Activated gamma-delta T cell treated with Interleukin-2 at 50 U/mL for 16 hours (primary cell): ENCODE data around the gene XXYLT1.

Source experiments
- DNase-seq: peaks from one replicate; pipeline ENCODE4 v3.0.0-alpha.2; 2020

XXYLT1 gene

DNA sequence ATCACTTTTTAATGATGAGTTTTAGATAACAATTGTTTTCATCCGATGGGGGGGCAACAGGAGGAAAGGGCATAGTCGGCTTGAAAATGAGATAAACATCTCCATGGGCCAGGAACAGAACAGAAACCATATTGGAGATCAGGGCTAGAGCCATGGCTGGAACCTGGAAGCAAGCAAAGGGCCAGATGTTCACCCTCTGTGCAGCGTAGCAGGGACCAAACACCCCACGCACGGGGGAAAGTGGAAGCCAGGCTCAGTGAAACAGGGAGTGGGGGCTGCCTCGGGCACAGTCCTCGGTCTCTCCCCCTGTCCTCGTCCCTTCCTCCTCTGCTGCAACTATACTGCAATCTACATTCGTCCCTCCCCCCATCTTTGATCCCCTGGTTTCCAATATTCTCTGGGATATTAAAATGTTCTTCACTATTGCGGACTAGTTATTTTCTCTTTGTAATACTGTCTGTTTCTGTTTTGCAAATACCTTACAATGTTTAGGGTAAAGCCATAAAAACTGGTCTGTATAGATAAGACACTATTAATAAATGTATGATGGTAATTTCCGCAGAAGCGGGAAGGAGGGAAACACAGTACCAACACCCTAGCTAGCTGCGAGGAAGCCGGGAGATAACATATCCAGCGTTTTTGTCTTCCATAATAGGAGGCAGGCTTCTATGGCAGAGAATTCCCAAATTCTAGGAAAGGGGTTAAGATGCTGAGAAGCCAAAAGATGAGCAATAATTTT lies 121.5 kb downstream of the XXYLT1 start:
- DNase-seq: no peak

DNA sequence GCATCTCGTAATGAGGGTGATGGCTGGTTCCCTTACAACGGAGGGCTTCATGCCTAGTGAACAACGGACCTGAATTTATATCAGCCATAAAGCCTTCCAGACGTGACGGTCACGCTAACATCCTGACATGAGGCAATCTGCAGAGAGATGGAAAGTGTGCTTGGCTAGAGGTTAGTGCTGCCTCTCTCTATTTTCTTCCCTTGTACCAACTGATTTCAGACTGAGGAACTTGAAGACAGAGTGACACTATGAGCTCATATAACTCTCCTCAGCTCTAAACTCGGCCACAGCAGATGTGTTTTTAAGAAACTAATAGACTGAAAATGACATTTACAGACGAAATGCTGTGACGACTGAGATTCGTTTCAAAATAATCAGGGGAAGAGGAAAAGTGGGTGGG lies 122.4 kb downstream of the XXYLT1 start:
- no peak for DNase-seq

GRCh38 chr3:195147649-195148080 lies 123.3 kb downstream of the XXYLT1 start:
- no peak for DNase-seq

- DNase-seq: no peak
Measured at GRCh38 chr3:195146131-195146530, 124.8 kb downstream of the XXYLT1 start.

DNA sequence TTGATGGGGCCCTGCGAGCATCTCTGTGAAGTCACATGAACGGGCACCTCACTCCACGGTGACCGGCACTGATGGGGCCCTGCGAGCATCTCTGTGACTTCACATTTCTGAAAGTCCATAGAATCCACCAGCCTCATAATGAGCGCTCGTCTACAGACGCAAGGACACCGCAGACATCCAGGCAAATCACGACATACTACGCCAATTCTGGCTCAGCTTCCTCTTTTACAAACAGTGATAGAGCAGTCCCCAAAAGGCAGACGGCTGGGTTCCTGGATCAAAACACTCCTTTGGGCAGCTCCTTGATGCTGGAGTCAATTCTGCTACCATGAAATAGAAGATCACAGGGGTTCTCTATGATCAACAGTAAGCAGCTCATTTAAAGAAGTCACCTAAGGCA lies 125.4 kb downstream of the XXYLT1 start:
- no peak for DNase-seq

DNA sequence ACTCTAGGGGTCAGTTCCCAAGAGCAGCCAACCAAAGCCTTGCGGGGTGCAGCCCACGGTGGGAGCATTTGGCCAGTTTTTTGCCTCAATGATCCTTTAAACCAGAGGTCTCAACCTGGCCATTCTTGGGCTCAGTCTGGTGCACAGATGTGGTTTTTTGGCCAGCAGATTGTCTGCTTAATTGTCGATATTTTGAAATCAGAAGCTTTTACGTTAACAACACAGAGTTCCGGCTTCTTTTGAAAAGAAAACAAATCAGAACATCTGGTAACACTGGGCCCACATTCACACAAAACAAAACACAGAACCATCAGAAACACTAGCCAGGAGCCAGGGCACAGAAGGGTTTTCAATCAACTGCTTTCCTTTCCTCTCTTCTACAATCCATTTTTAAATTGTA lies 127.7 kb downstream of the XXYLT1 start:
- DNase-seq: no peak

- DNase-seq: no peak
Measured at GRCh38 chr3:195142519-195142918, 128.4 kb downstream of the XXYLT1 start.

GRCh38 chr3:195140816-195141793 lies 129.9 kb downstream of the XXYLT1 start:
- DNase-seq: no peak

DNA sequence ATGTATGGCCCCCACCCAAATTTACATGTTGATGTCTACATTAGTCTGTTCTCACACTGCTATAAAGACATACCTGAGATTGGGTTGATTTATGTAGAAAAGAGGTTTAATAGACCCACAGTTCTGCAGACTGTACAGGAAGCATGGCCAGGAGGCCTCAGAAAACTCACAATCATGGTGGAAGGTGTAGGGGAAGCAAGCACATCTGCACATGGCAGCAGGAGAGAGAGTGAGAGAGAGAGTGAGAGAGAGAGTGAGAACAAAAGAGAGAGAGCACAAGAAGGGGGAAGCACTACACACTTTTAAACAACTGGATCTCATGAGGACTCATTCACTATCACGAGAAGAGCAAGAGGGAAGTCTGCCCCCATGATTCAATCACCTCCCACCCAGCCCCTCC lies 130.5 kb downstream of the XXYLT1 start:
- DNase-seq: no peak

GRCh38 chr3:195139876-195140240 lies 131.1 kb downstream of the XXYLT1 start:
- no peak for DNase-seq

- no peak for DNase-seq
Measured at GRCh38 chr3:195139091-195139875, 131.7 kb downstream of the XXYLT1 start.

GRCh38 chr3:195137638-195138588 lies 133.0 kb downstream of the XXYLT1 start:
- no peak for DNase-seq

DNA sequence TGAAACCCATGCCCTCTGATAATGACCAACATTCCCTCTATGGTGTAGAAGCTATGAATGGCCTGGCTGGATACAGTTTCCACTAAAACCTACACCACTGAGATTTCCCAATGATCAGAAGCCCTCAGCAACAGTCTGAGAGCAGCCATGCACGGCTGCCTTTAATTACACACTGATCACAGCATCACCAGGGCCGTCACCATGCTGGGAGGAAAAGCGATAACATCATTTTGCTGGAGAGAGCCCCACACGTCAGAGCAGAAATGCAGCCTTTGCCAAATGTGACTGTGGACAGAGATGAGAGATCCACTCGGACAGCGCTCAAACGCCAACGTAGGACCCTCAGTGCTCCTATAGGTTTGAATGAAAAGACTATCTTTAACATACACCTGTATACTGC lies 135.0 kb downstream of the XXYLT1 start:
- DNase-seq: no peak

DNA sequence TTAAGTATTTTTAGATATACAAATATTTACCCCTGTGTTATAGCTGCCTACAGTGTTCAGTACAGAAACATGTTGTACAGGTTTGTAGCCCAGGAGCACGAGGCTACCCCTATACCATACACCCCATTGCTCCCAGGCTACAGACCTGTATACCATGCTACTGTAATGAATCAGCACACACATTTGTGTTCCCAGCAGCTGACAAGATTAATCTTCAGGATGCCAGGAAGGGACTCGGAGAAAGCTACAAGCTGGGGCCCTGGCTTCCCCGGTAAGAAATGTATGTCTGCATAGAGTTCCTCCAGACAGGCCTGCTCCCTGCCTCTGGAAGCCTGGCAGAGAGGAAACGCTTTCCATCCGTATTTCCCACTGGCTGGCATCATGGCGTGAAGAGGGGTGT lies 136.5 kb downstream of the XXYLT1 start:
- no peak for DNase-seq

GRCh38 chr3:195133462-195133861 lies 137.5 kb downstream of the XXYLT1 start:
- DNase-seq: no peak

DNA sequence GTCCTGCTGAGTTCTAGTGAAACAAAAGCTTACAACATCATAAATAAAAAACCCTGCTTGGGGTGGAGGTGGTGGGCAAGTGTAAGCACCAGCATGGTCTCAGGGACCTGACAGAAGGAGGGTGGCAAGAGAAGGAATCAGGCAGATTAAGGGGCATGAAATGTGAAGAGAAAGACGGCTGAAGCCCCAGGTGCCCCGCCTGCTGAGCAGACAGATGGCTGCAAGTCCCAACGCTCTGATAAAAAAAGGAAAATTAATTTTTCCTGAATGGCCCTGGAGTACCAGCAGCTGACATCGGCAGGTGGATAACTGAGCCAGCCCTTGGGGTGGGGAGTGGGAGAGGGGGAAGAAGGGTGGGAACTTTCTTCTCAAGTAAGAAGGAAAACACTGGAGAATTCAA lies 137.9 kb downstream of the XXYLT1 start:
- DNase-seq: no peak

GRCh38 chr3:195131176-195131575 lies 139.8 kb downstream of the XXYLT1 start:
- DNase-seq: no peak

GRCh38 chr3:195129644-195130492 lies 141.1 kb downstream of the XXYLT1 start:
- no peak for DNase-seq

- no peak for DNase-seq
Measured at GRCh38 chr3:195129072-195129643, 141.8 kb downstream of the XXYLT1 start.

DNA sequence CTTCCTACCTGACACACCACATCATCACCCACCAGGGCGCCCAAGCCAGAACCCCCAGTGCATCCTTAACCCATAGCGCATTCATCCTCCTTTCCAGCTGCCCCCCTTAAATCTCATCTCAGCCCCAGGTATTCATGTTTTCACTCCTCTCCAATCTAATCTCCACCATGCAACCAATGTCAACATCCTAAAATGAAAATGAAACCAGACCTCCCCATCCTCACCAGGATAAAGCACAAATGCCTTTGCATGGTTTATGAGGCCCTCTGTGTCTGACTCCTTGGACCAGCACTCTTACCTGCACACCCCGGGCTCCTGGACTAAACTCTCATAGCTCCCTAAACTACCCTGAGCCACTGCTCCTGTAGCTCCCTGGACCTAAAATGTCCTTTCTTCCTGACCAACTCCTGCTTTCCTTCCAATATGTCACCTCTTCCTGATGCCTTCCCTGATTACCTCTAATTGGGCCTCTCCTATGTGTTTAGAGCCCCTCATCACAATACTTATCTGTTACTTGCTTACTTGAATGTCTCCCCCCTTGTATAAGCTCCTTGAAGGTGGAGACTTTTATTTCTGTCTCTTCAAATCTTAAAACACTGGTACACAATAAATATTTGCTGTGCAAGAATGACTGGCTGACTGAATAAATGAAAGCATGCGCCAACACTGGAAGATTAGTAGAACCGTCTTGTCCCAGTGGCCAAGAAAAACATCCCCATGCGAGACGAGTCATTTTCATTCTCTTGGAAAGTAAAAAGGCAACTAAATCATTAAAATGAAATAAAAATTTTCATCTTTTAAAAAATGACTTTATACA lies 142.5 kb downstream of the XXYLT1 start:
- no peak for DNase-seq
